A549 treated with GW870086 at 1 μM for 4 hours (cell line): ENCODE results near the gene DDX18. TPM values are rescaled to one million over a fixed set of nuclear protein-coding genes. Genes with fewer than 3 reads are reported as not detected.

Experiments
- total RNA-seq: library from RNA; stranded (reverse); fragments of 200-300 nt; extraction: Qiagen RNA extraction; gene quantifications from 5 replicates; pipeline ENCODE4 v1.2.3, GENCODE V29; 2022; ENCODE audit warnings: low read depth

Gene DDX18
- 61.1 to 72.8 TPM (median 69.2 TPM) in 5 replicates for total RNA-seq

DNA sequence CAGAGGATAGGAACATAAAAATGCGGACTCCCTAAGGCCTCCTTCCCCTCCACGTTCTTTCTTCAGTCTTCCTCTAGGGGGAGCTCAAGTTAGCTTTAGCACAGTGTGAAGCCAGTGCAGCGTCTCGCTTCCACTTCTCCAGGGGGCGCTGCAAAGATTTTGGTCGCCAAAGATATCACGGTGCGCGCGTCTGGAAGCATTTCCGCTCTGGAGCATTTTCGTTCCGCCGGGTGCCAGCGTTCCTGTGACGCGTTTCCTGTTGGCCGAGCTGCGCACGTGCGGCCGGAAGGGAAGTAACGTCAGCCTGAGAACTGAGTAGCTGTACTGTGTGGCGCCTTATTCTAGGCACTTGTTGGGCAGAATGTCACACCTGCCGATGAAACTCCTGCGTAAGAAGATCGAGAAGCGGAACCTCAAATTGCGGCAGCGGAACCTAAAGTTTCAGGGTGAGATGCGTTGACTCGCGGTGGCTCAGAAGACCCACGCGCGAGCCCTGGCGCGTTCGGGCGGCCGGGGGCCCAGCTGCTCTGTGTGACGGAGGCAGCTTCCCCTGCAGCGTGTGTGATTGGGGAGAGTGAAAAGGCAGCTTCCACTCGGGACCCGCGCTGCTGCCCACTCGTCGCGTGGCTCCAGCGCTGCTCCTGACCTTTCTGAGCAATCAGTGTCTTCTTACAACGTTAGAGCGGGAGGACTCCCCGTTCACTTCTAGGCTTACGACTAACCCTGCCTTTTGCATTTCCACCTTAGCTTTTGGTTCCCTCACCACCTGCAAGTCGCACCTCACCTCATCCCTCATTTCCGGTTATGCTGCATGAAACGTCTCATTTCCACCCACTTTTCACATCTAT, at the start of gene DDX18:
Gene DDX18, plus strand, starts transcription at position 275 of the 848 bp plus-strand sequence. Its CDS starts 87 bp downstream, at position 362.

Other genes with a start within 250 kb of the DDX18 start
- gene CCDC93, start 199.4 kb downstream of the DDX18 start, total RNA-seq, result 10.4 to 15.1 TPM (median 13.9 TPM) in 5 replicates